Stimulated activated CD8-positive, alpha-beta memory T cell treated with anti-CD3 and anti-CD28 coated beads, Interleukin-2, amount 100 ng/mL, for 48 hours (primary cell): ENCODE measurements around the gene ELL2.

Experiments used
- DNase-seq, 2 donors: peaks; one replicate each; pipeline ENCODE4 v3.0.0-alpha.2; 2020; ENCODE audit warnings: low read depth in 2 of 2

ELL2 gene

GRCh38 chr5:95983080-95983479 is 21.4 kb upstream of the ELL2 start:
- no peak for DNase-seq

GRCh38 chr5:95976606-95977005 is 15.0 kb upstream of the ELL2 start:
- no peak for DNase-seq

- no peak for DNase-seq
Measured at GRCh38 chr5:95975703-95976102, 14.1 kb upstream of the ELL2 start.

- no peak for DNase-seq
Measured at GRCh38 chr5:95973793-95974325, 12.2 kb upstream of the ELL2 start.

- no peak for DNase-seq
Measured at GRCh38 chr5:95972196-95972595, 10.5 kb upstream of the ELL2 start.

GRCh38 chr5:95970359-95970704 is 8.7 kb upstream of the ELL2 start:
- DNase-seq = no peak

GRCh38 chr5:95969651-95970358 is 8.2 kb upstream of the ELL2 start:
- DNase-seq = no peak

GRCh38 chr5:95969055-95969454 is 7.4 kb upstream of the ELL2 start:
- DNase-seq = no peak

GRCh38 chr5:95967236-95967635 is 5.6 kb upstream of the ELL2 start:
- no peak for DNase-seq

- no peak for DNase-seq
Measured at GRCh38 chr5:95966005-95966404, 4.4 kb upstream of the ELL2 start.

- DNase-seq = no peak
Measured at GRCh38 chr5:95963650-95964410, 2.2 kb upstream of the ELL2 start.

- no peak for DNase-seq
Measured at GRCh38 chr5:95962785-95963184, 1.1 kb upstream of the ELL2 start.

- DNase-seq = no peak
Measured at GRCh38 chr5:95962475-95962773, 773 bp upstream of the ELL2 start.

- peak; percentile 55 to 78 for DNase-seq
Measured at GRCh38 chr5:95960667-95961616, 709 bp downstream of the ELL2 start.

- no peak for DNase-seq
Measured at GRCh38 chr5:95959888-95960666, 1.6 kb downstream of the ELL2 start.

GRCh38 chr5:95959051-95959887 is 2.4 kb downstream of the ELL2 start:
- DNase-seq = no peak

- DNase-seq = no peak
Measured at GRCh38 chr5:95958310-95959014, 3.2 kb downstream of the ELL2 start.

GRCh38 chr5:95957561-95958203 is 4.0 kb downstream of the ELL2 start:
- DNase-seq = no peak

GRCh38 chr5:95956900-95957293 is 4.8 kb downstream of the ELL2 start:
- no peak for DNase-seq
